Measurements from ENCODE around the gene EIF4B. TPM values are rescaled to one million over a fixed set of nuclear protein-coding genes. Genes with fewer than 3 reads are reported as not detected.

EIF4B gene
- polyA plus RNA-seq, 1 donor (not counting 4 experiments of a cell fraction or from before 2014, with no cell fraction given): 422 TPM

DNA sequence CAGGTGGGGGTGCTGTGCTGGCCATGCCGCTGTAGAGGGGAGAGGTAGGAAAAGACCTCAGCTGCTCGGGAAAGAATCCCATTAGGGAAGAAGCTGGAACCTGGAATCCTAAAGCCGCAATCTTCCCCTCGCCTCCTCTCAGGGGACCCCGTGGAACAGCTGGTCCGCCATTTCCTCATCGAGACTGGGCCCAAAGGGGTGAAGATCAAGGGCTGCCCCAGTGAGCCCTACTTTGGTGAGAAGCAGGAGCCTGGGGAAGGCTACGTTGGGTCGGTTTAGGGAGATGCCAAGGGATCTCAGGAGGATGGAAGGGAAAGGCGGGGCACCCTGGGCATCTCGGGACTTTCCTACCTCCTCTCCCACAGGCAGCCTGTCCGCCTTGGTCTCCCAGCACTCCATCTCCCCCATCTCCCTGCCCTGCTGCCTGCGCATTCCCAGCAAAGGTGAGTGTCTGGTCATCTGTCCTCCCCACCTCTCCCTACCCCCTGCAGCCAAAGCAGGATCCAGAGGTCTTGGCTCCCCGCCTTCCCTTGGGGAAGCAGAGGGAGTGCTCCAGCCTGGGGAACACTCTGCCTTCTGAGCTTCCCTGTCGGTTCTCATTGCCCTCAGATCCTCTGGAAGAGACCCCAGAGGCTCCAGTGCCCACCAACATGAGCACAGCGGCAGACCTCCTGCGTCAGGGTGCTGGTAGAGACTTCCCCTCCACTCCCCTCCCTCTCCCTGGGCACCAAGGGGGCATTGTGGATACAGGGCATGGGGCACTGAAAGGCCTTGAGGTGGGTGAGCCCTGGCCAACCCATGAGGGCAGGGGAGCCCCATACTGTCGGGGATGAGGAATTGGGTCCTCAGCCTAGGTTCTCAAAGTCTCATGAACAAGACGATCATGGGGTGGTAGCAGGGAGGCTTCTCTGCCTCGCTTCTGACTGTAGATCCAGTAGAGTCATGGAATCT is 56.0 kb downstream of the EIF4B start:
- Histone ChIP-seq H3K9ac (ENCODE audit: control insufficient read depth, extremely low read depth, insufficient read depth, low read length) (no peak overlapping the region), H3K9me3 (ENCODE audit: control insufficient read depth, low read depth, low read length) (no peaks in the 10 kb centered on the region), H2AFZ (ENCODE audit: control insufficient read depth, low read length) (no peak overlapping the region), H3K4me1 (ENCODE audit: control insufficient read depth, extremely low read depth, insufficient read depth, low read length) (peaks cover 6% of the 10 kb centered on the region), H3K27me3 (ENCODE audit: control insufficient read depth, extremely low read depth, insufficient read depth, low read length) (no peaks in the 10 kb centered on the region), H3K36me3 (ENCODE audit: control insufficient read depth in 2 of 2, extremely low read depth in 1 of 2, insufficient read depth in 2 of 2, low read length in 2 of 2) (peaks cover 17 to 19% of the 10 kb centered on the region in 2 experiments), H3K79me2 (ENCODE audit: control insufficient read depth, insufficient read depth, low read length) (no peaks in the 10 kb centered on the region), H3K27ac (ENCODE audit: control insufficient read depth, insufficient read depth, low read length) (no peak overlapping the region), H4K20me1 (ENCODE audit: control insufficient read depth, extremely low read depth, insufficient read depth, low read length) (peaks cover 5% of the 10 kb centered on the region), H3K4me3 (ENCODE audit: control insufficient read depth in 2 of 3, extremely low read depth in 1 of 3, insufficient read depth in 2 of 3, low read depth in 1 of 3, low read length in 3 of 3) (no peak overlapping the region), H3K4me2 (ENCODE audit: control insufficient read depth, extremely low read depth, insufficient read depth, low read depth, low read length) (no peak overlapping the region), H3K9me1 (ENCODE audit: control insufficient read depth, extremely low read depth, insufficient read depth, low read length) (no peaks in the 10 kb centered on the region)
- DNase-seq (ENCODE audit: low read depth, low spot score) (no peak), FAIRE-seq (no peak)
- no peak for TF ChIP-seq EZH2 (IDR thresholded peaks at IDR 0.05; ENCODE audit: low read length)
- TF ChIP-seq, protein P1, sequence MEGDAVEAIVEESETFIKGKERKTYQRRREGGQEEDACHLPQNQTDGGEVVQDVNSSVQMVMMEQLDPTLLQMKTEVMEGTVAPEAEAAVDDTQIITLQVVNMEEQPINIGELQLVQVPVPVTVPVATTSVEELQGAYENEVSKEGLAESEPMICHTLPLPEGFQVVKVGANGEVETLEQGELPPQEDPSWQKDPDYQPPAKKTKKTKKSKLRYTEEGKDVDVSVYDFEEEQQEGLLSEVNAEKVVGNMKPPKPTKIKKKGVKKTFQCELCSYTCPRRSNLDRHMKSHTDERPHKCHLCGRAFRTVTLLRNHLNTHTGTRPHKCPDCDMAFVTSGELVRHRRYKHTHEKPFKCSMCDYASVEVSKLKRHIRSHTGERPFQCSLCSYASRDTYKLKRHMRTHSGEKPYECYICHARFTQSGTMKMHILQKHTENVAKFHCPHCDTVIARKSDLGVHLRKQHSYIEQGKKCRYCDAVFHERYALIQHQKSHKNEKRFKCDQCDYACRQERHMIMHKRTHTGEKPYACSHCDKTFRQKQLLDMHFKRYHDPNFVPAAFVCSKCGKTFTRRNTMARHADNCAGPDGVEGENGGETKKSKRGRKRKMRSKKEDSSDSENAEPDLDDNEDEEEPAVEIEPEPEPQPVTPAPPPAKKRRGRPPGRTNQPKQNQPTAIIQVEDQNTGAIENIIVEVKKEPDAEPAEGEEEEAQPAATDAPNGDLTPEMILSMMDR (optimal IDR thresholded peaks at IDR 0.05 in 1 of 3, IDR thresholded peaks at IDR 0.05 in 1 of 3, conservative IDR thresholded peaks at IDR 0.05 in 1 of 3; ENCODE audit: extremely low read depth in 1 of 3, insufficient read depth in 2 of 3, low read length in 3 of 3): no peak
- dilution Hi-C loops (cut with MboI; ENCODE audit: extremely low pct_ligation_motif_present, low sequenced_read_pairs): no loop called here

- H3K79me2 ChIP-seq (ENCODE audit: control insufficient read depth, insufficient read depth, low read length): no peaks in the 10 kb centered on the region
- TF ChIP-seq EZH2 (IDR thresholded peaks at IDR 0.05; ENCODE audit: low read length): no peak
- TF ChIP-seq, protein P1 (optimal IDR thresholded peaks at IDR 0.05 in 1 of 3, IDR thresholded peaks at IDR 0.05 in 1 of 3, conservative IDR thresholded peaks at IDR 0.05 in 1 of 3; ENCODE audit: extremely low read depth in 1 of 3, insufficient read depth in 2 of 3, low read length in 3 of 3): no peak
- H3K36me3 ChIP-seq (ENCODE audit: control insufficient read depth in 2 of 2, extremely low read depth in 1 of 2, insufficient read depth in 2 of 2, low read length in 2 of 2): peaks cover 18 to 22% of the 10 kb centered on the region in 2 experiments
- H3K9me3 ChIP-seq (ENCODE audit: control insufficient read depth, low read depth, low read length): no peaks in the 10 kb centered on the region
- no peak overlapping the region for H3K4me3 ChIP-seq (ENCODE audit: control insufficient read depth in 2 of 3, extremely low read depth in 1 of 3, insufficient read depth in 2 of 3, low read depth in 1 of 3, low read length in 3 of 3)
- no peaks in the 10 kb centered on the region for H3K27me3 ChIP-seq (ENCODE audit: control insufficient read depth, extremely low read depth, insufficient read depth, low read length)
- no peaks in the 10 kb centered on the region for H3K9me1 ChIP-seq (ENCODE audit: control insufficient read depth, extremely low read depth, insufficient read depth, low read length)
- H3K27ac ChIP-seq (ENCODE audit: control insufficient read depth, insufficient read depth, low read length): no peak overlapping the region
- no peak overlapping the region for H2AFZ ChIP-seq (ENCODE audit: control insufficient read depth, low read length)
- H4K20me1 ChIP-seq (ENCODE audit: control insufficient read depth, extremely low read depth, insufficient read depth, low read length): peaks cover 5% of the 10 kb centered on the region
- DNase-seq (ENCODE audit: low read depth, low spot score) (no peak), FAIRE-seq (no peak)
- no peak overlapping the region for H3K4me2 ChIP-seq (ENCODE audit: control insufficient read depth, extremely low read depth, insufficient read depth, low read depth, low read length)
- H3K4me1 ChIP-seq (ENCODE audit: control insufficient read depth, extremely low read depth, insufficient read depth, low read length): peaks cover 6% of the 10 kb centered on the region
- no peak overlapping the region for H3K9ac ChIP-seq (ENCODE audit: control insufficient read depth, extremely low read depth, insufficient read depth, low read length)
- dilution Hi-C loops (cut with MboI; ENCODE audit: extremely low pct_ligation_motif_present, low sequenced_read_pairs): no loop called here
Observed at GRCh38 chr12:53062977-53063707, 56.9 kb downstream of the EIF4B start.
